ENCODE data around the gene PLA2G4C.

GRCh38 chr19:48121066-48121465 lies 10.4 kb upstream of the PLA2G4C start:
- TF ChIP-seq POLR2A (IDR thresholded peaks at IDR 0.05): no peak
- no peak for TF ChIP-seq CTCF (IDR thresholded peaks at IDR 0.05)
- no peak for TF ChIP-seq POLR2AphosphoS5 (IDR thresholded peaks at IDR 0.05)
- TF ChIP-seq EP300 (IDR thresholded peaks at IDR 0.05): no peak

All from upper lobe of left lung (tissue), 4 donors.